Esophagus muscularis mucosa (tissue), 3 donors: ENCODE measurements around the gene ZBTB48.

Experiments
- CTCF ChIP-seq, 3 experiments: fragments of 200-600 bp in 2 of 3; fragments of 450-650 bp in 1 of 3; sonication (generic) in 2 of 3; IDR thresholded peaks; one replicate each; pipeline ENCODE4 v1.5.1; 2017 to 2019; ENCODE audit warnings: antibody characterized with exemption in 3 of 3, mild to moderate bottlenecking in 2 of 3, moderate library complexity in 1 of 3
- POLR2A ChIP-seq: fragments of 450-650 bp; IDR thresholded peaks from one replicate; pipeline ENCODE4 v1.6.1; 2017; ENCODE audit warnings: antibody characterized with exemption, moderate library complexity, mild to moderate bottlenecking, low read depth
- POLR2AphosphoS5 ChIP-seq, 2 donors: sonication (generic); formaldehyde crosslinking; IDR thresholded peaks; one replicate each; pipeline ENCODE4 v1.6.1; 2017; ENCODE audit warnings: antibody characterized with exemption in 2 of 2

- TF ChIP-seq CTCF (IDR thresholded peaks at IDR 0.05) (no peak), POLR2A (no peak), POLR2AphosphoS5 (IDR thresholded peaks at IDR 0.05) (no peak)
Observed at GRCh38 chr1:6580593-6581409, 1.0 kb downstream of the ZBTB48 start.
